HEK293 (cell line): ENCODE results near the gene VAV2.

Experiments
- CTCF ChIA-PET: fragments of 350-600 bp; formaldehyde crosslinking; extraction: SDS; loops from one replicate; lab custom pipeline; 2021; ENCODE audit warnings: antibody characterized with exemption; lab: Yijun Ruan, JAX
- POLR2A ChIA-PET: fragments of 300-600 bp; formaldehyde crosslinking; extraction: SDS; loops from one replicate; lab custom pipeline; 2020; ENCODE audit warnings: antibody characterized with exemption, inconsistent platforms; lab: Yijun Ruan, JAX
- H3K27ac ChIP-seq: fragments of 200-500 bp; sonication (Bioruptor generic); 2 replicates; pipeline ENCODE4 v1.5.1; 2014; ENCODE audit warnings: low read depth, low read length, control low read depth, inconsistent platforms; ENCODE audit errors: extremely low read depth
- H3K36me3 ChIP-seq, 2 experiments: fragments of 200-500 bp in 1 of 2; sonication (Bioruptor generic) in 1 of 2; 1 replicate in 1 of 2; 2 replicates in 1 of 2; pipeline ENCODE4 v1.5.1; 2014 to 2017; ENCODE audit warnings: inconsistent platforms in 2 of 2, low read length in 2 of 2; ENCODE audit not compliant: control insufficient read depth in 2 of 2, insufficient read depth in 1 of 2
- H3K4me1 ChIP-seq: fragments of 200-500 bp; sonication (Bioruptor generic); 2 replicates; pipeline ENCODE4 v1.5.1; 2014; ENCODE audit warnings: mild to moderate bottlenecking, low read length, inconsistent platforms; ENCODE audit not compliant: control insufficient read depth, insufficient read depth
- H3K4me3 ChIP-seq: 2 replicates; pipeline ENCODE4 v1.5.1; 2011; ENCODE audit warnings: low read depth, mild to moderate bottlenecking, control low read depth, low read length, moderate library complexity
- H3K9me3 ChIP-seq: fragments of 200-500 bp; sonication (Bioruptor generic); 2 replicates; pipeline ENCODE4 v1.5.1; 2014; ENCODE audit warnings: low read depth, low read length, inconsistent platforms; ENCODE audit not compliant: control insufficient read depth, insufficient read depth
- EGR2 ChIP-seq: fragments of 450-650 bp; formaldehyde crosslinking; IDR thresholded peaks from 2 replicates; pipeline ENCODE4 v1.5.1; 2016; ENCODE audit warnings: low read depth, missing biosample characterization, missing genetic modification characterization
- GLI2 ChIP-seq: fragments of 450-650 bp; formaldehyde crosslinking; IDR thresholded peaks from 2 replicates; pipeline ENCODE4; 2017; ENCODE audit warnings: missing biosample characterization, missing genetic modification characterization, low read depth, borderline replicate concordance
- KLF10 ChIP-seq: fragments of 450-650 bp; IDR thresholded peaks from 2 replicates; pipeline ENCODE4 v1.5.1; 2018; ENCODE audit warnings: missing biosample characterization, mild to moderate bottlenecking, missing genetic modification characterization
- MYNN ChIP-seq: fragments of 450-650 bp; formaldehyde crosslinking; IDR thresholded peaks from 2 replicates; pipeline ENCODE4 v1.5.1; 2016; ENCODE audit warnings: missing biosample characterization, missing genetic modification characterization, borderline replicate concordance
- OVOL3 ChIP-seq: fragments of 450-650 bp; formaldehyde crosslinking; IDR thresholded peaks from 2 replicates; pipeline ENCODE4 v1.5.1; 2016; ENCODE audit warnings: missing biosample characterization, missing genetic modification characterization
- SCRT2 ChIP-seq: fragments of 450-650 bp; formaldehyde crosslinking; IDR thresholded peaks from 2 replicates; pipeline ENCODE4 v1.5.1; 2016; ENCODE audit warnings: missing biosample characterization, missing genetic modification characterization
- ZFHX2 ChIP-seq: fragments of 450-650 bp; formaldehyde crosslinking; conservative IDR thresholded peaks from 2 replicates; pipeline ENCODE4 v1.5.1; 2016; ENCODE audit warnings: missing biosample characterization, missing genetic modification characterization
- ZIC2 ChIP-seq: fragments of 450-650 bp; formaldehyde crosslinking; IDR thresholded peaks from 2 replicates; pipeline ENCODE4 v1.5.1; 2016; ENCODE audit warnings: missing biosample characterization, missing genetic modification characterization
- ZNF214 ChIP-seq: fragments of 450-650 bp; formaldehyde crosslinking; IDR thresholded peaks from 2 replicates; pipeline ENCODE4 v1.5.1; 2017; ENCODE audit warnings: missing biosample characterization, mild to moderate bottlenecking, missing genetic modification characterization, borderline replicate concordance
- ZNF391 ChIP-seq: fragments of 450-650 bp; formaldehyde crosslinking; IDR thresholded peaks from 2 replicates; pipeline ENCODE4 v1.5.1; 2016; ENCODE audit warnings: low read depth, missing biosample characterization, missing genetic modification characterization, borderline replicate concordance
- ZNF549 ChIP-seq: fragments of 450-650 bp; IDR thresholded peaks from 2 replicates; pipeline ENCODE4 v1.5.1; 2018; ENCODE audit warnings: missing biosample characterization, missing genetic modification characterization, mild to moderate bottlenecking, inconsistent platforms, moderate library complexity
- ZNF658 ChIP-seq: fragments of 450-650 bp; formaldehyde crosslinking; IDR thresholded peaks from 2 replicates; pipeline ENCODE4; 2016; ENCODE audit warnings: missing biosample characterization, missing genetic modification characterization
- ZNF664 ChIP-seq: fragments of 450-650 bp; formaldehyde crosslinking; IDR thresholded peaks from 2 replicates; pipeline ENCODE4 v1.5.1; 2016; ENCODE audit warnings: missing biosample characterization, missing genetic modification characterization
- ZNF768 ChIP-seq: fragments of 450-650 bp; formaldehyde crosslinking; IDR thresholded peaks from 2 replicates; pipeline ENCODE4 v1.5.1; 2018; ENCODE audit warnings: missing biosample characterization, mild to moderate bottlenecking, missing genetic modification characterization
- ZNF843 ChIP-seq: fragments of 450-650 bp; formaldehyde crosslinking; IDR thresholded peaks from 2 replicates; pipeline ENCODE4 v1.5.1; 2016; ENCODE audit warnings: missing biosample characterization, missing genetic modification characterization
- ZSCAN30 ChIP-seq: fragments of 450-650 bp; IDR thresholded peaks from 2 replicates; pipeline ENCODE4 v1.5.1; 2018; ENCODE audit warnings: missing biosample characterization, mild to moderate bottlenecking, missing genetic modification characterization, moderate library complexity
- TF ChIP-seq, protein P1 (sequence below): fragments of 450-650 bp; formaldehyde crosslinking; IDR thresholded peaks from 2 replicates; pipeline ENCODE4 v1.5.1; 2016; ENCODE audit warnings: missing biosample characterization, missing genetic modification characterization, borderline replicate concordance
- TF ChIP-seq, protein P2 (sequence below): fragments of 450-650 bp; formaldehyde crosslinking; IDR thresholded peaks from 2 replicates; pipeline ENCODE4 v1.5.1; 2017; ENCODE audit warnings: missing biosample characterization, missing genetic modification characterization

VAV2 gene

DNA sequence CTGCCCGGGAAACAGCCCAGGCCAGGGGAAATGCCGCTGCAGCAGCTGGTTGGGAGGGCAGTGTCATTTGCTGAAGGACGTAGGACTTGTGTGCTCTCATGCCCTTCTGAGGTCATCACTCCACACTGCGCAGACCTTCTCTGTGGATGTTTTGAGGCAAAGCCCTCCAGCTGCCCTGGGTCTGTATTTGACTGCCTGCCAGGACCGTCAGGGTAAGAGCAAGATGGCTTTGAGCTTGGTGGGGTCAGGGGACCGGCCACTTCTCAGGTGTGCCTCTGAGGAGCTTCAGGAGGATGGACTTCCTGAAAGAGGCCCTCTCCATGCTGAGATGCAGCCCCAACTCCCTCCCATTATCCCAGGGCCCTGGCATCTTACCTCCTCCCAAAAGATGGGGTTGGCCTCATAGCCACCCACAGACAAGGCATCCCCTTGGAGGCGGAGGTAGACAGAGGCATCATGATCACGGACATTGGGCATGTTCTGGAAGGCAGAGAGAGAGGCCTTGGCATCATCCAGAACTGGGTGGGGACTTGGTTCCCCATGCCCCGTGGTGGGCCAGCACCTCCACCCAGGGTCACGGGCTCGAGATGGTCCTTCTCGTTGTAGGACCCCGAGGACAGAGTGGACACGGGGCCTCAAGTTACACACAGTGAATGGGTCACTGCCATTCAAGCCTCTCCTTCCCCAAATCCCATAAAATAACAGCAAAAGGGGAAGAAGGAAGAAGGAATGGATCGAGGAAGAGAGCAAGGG is 273.4 kb downstream of the VAV2 start (continued):
- TF ChIP-seq, protein P1, sequence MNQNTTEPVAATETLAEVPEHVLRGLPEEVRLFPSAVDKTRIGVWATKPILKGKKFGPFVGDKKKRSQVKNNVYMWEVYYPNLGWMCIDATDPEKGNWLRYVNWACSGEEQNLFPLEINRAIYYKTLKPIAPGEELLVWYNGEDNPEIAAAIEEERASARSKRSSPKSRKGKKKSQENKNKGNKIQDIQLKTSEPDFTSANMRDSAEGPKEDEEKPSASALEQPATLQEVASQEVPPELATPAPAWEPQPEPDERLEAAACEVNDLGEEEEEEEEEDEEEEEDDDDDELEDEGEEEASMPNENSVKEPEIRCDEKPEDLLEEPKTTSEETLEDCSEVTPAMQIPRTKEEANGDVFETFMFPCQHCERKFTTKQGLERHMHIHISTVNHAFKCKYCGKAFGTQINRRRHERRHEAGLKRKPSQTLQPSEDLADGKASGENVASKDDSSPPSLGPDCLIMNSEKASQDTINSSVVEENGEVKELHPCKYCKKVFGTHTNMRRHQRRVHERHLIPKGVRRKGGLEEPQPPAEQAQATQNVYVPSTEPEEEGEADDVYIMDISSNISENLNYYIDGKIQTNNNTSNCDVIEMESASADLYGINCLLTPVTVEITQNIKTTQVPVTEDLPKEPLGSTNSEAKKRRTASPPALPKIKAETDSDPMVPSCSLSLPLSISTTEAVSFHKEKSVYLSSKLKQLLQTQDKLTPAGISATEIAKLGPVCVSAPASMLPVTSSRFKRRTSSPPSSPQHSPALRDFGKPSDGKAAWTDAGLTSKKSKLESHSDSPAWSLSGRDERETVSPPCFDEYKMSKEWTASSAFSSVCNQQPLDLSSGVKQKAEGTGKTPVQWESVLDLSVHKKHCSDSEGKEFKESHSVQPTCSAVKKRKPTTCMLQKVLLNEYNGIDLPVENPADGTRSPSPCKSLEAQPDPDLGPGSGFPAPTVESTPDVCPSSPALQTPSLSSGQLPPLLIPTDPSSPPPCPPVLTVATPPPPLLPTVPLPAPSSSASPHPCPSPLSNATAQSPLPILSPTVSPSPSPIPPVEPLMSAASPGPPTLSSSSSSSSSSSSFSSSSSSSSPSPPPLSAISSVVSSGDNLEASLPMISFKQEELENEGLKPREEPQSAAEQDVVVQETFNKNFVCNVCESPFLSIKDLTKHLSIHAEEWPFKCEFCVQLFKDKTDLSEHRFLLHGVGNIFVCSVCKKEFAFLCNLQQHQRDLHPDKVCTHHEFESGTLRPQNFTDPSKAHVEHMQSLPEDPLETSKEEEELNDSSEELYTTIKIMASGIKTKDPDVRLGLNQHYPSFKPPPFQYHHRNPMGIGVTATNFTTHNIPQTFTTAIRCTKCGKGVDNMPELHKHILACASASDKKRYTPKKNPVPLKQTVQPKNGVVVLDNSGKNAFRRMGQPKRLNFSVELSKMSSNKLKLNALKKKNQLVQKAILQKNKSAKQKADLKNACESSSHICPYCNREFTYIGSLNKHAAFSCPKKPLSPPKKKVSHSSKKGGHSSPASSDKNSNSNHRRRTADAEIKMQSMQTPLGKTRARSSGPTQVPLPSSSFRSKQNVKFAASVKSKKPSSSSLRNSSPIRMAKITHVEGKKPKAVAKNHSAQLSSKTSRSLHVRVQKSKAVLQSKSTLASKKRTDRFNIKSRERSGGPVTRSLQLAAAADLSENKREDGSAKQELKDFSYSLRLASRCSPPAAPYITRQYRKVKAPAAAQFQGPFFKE (tag by site-specific recombination) = no peak
- TF ChIP-seq ZNF391 (tag by site-specific recombination) (no peak), OVOL3 (tag by site-specific recombination) (no peak), KLF10 (tag by site-specific recombination) (no peak), ZNF549 (tag by site-specific recombination) (no peak), MYNN (tag by site-specific recombination) (no peak), ZSCAN30 (no peak)
- TF ChIP-seq, protein P2, sequence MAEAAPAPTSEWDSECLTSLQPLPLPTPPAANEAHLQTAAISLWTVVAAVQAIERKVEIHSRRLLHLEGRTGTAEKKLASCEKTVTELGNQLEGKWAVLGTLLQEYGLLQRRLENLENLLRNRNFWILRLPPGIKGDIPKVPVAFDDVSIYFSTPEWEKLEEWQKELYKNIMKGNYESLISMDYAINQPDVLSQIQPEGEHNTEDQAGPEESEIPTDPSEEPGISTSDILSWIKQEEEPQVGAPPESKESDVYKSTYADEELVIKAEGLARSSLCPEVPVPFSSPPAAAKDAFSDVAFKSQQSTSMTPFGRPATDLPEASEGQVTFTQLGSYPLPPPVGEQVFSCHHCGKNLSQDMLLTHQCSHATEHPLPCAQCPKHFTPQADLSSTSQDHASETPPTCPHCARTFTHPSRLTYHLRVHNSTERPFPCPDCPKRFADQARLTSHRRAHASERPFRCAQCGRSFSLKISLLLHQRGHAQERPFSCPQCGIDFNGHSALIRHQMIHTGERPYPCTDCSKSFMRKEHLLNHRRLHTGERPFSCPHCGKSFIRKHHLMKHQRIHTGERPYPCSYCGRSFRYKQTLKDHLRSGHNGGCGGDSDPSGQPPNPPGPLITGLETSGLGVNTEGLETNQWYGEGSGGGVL (tag by site-specific recombination) = no peak
- TF ChIP-seq, all 188 proteins: peak for 0

DNA sequence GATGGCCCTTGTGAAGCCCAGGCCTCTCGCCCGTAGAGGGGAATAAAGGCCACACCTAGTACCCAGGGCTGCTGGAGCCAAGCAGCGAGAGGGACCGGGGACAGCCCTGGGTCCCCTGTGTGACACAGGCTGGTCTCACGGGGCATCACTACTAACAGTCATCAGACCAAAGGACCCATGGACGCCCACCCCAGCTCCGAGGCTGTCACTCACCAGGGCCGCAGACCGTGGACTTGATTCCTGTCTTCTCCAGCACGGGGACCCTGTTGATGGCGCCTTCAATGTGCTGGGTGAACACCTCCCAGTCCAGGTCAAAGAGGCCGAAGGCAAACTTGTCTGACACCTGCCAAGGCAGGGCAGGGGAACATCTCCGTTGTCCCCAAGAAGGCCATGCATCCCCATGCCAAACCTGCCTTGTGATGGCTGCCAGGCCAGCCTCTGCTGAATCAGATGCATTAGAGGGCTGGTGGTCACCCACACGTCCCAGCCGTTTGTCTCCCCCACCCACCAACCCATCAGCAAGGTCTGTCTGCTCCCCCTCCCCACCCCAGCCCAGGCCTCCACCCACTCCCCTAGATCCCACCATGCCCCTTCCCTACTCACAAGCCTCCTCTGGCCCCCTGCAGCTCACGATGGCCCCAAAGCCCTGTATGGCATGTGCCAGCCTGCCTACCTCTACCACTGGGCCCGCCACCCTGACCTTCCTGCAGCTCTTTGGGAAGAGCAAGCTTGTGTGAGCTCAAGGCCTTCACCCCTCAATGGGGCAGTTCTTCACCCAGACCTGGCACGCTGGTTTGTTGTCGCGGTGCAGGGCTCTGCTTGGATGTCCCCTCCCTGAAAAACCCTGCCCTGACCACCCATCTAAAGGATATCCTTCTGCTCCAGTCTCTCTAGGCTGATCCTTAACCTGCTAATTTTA is 274.8 kb downstream of the VAV2 start:
- POLR2A ChIA-PET = no interaction called here

DNA sequence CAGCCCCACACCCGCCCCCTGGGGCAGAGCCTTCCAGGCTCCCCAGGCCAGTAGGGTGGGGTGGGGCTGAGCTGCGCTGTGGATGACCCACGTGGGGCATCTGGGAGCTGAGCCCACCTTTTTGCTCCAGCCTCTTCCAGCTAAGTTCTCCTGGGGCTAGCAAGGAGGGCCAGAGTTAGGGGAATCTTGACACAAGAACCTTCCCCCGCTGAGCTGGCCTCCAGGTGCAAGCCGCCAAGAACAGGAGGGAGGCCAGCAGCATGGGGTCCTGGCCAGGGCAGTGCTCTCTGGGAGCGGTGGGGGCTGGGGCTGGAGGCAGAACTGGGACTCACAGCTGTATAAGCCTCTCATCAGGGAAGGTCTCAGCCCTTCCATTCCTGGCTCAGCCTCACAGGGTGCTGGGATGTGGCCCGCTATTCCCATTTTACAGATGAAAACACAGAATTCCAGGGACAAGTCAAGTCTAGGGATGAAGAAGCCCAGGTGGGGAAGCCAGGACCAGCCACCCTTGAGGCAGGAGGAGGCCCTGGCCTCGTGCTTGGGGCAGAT is 275.5 kb downstream of the VAV2 start:
- H3K36me3 ChIP-seq = no peaks in the 10 kb centered on the region
- CTCF ChIA-PET = no interaction called here
- H3K4me1 ChIP-seq = no peaks in the 10 kb centered on the region
- no peak overlapping the region for H3K27ac ChIP-seq
- no peaks in the 10 kb centered on the region for H3K9me3 ChIP-seq
- POLR2A ChIA-PET = no interaction called here
- TF ChIP-seq ZNF843 (tag by site-specific recombination) (no peak), ZNF768 (tag by site-specific recombination) (no peak), SCRT2 (tag by site-specific recombination) (no peak), ZNF214 (no peak), ZIC2 (tag by site-specific recombination) (peak; percentile 90), GLI2 (tag by site-specific recombination) (no peak), ZNF664 (tag by site-specific recombination) (no peak), ZNF658 (tag by site-specific recombination) (no peak)
- H3K4me3 ChIP-seq = no peak overlapping the region

More for the DNA sequence above, 274.8 kb downstream of the VAV2 start:
- Histone ChIP-seq H3K4me1 (no peaks in the 10 kb centered on the region), H3K9me3 (no peaks in the 10 kb centered on the region), H3K27ac (no peak overlapping the region), H3K4me3 (no peak overlapping the region), H3K36me3 (no peaks in the 10 kb centered on the region)
- CTCF ChIA-PET = no interaction called here
- TF ChIP-seq ZNF664 (tag by site-specific recombination) (no peak), ZFHX2 (tag by site-specific recombination) (peak; percentile 28; the same call in 1 of the 2 replicates), EGR2 (tag by site-specific recombination) (0 out of 2 replicates have a peak, but pooled peaks have one; percentile 8)
